ENCODE data around the gene SYNPO2. TPM values are rescaled to one million over a fixed set of nuclear protein-coding genes. Genes with fewer than 3 reads are reported as not detected.

The SYNPO2 gene
- total RNA-seq, 1 experiment from 2014 or later: 0.04 TPM

GRCh38 chr4:119098306-119098705, 209.7 kb downstream of the SYNPO2 start:
- POLR2A ChIA-PET (ENCODE audit: unreplicated experiment): no interaction called here
- CTCF ChIA-PET: no interaction called here

GRCh38 chr4:119099227-119099810, 210.7 kb downstream of the SYNPO2 start:
- CTCF ChIA-PET: interaction anchor here (0.6 kb wide), 1 partner anchor 48 kb away, joined by 3 read pairs; no protein-coding TSS in a partner anchor
- POLR2A ChIA-PET (ENCODE audit: unreplicated experiment): no interaction called here
- ATAC-seq (no peak), DNase-seq (peak; percentile 32)
- no peak overlapping the region for H3K9ac ChIP-seq (ENCODE audit: low read length)
- no TSS peak for BruUV-seq (replicated peaks)
- H3K27me3 ChIP-seq (ENCODE audit: low read length): no peaks in the 10 kb centered on the region
- H4K20me1 ChIP-seq (ENCODE audit: low read length): no peaks in the 10 kb centered on the region
- no peaks in the 10 kb centered on the region for H3K9me2 ChIP-seq (replicated peaks; ENCODE audit: low read length)
- H3K4me2 ChIP-seq (ENCODE audit: low read length): no peak overlapping the region
- no peaks in the 10 kb centered on the region for H3K9me3 ChIP-seq (ENCODE audit: low read length)
- no peaks in the 10 kb centered on the region for H3K79me2 ChIP-seq (ENCODE audit: low read length)
- no peak overlapping the region for H2AFZ ChIP-seq (ENCODE audit: low read length)
- H3K27ac ChIP-seq (ENCODE audit: low read length): no peak overlapping the region
- H3K36me3 ChIP-seq (ENCODE audit: low read depth, low read length): no peaks in the 10 kb centered on the region
- no peaks in the 10 kb centered on the region for H3F3A ChIP-seq (ENCODE audit: low read length, unreplicated experiment)
- no peak overlapping the region for H3K4me3 ChIP-seq (ENCODE audit: low read length)
- no peak for TF ChIP-seq EZH2phosphoT487 (IDR thresholded peaks at IDR 0.05; ENCODE audit: borderline replicate concordance, low read length)
- no peak for TF ChIP-seq EZH2 (IDR thresholded peaks at IDR 0.05; ENCODE audit: low read length, unreplicated experiment)
- no peak for TF ChIP-seq CTCF (conservative IDR thresholded peaks at IDR 0.05; ENCODE audit: low read depth, low read length)
- peaks cover 28% of the 10 kb centered on the region for H3K4me1 ChIP-seq (ENCODE audit: insufficient read depth, low read length)
- intact Hi-C loops (cut with micrococcal nuclease): no loop called here

More at GRCh38 chr4:119098306-119098705, 209.7 kb downstream of the SYNPO2 start:
- H3K9me2 ChIP-seq (replicated peaks; ENCODE audit: low read length): no peaks in the 10 kb centered on the region
- H3K9me3 ChIP-seq (ENCODE audit: low read length): no peaks in the 10 kb centered on the region
- H3K36me3 ChIP-seq (ENCODE audit: low read depth, low read length): no peaks in the 10 kb centered on the region
- no peaks in the 10 kb centered on the region for H4K20me1 ChIP-seq (ENCODE audit: low read length)
- no peaks in the 10 kb centered on the region for H3K27me3 ChIP-seq (ENCODE audit: low read length)
- H3K4me1 ChIP-seq (ENCODE audit: insufficient read depth, low read length): peaks cover 30% of the 10 kb centered on the region
- no peak for ATAC-seq
- no peaks in the 10 kb centered on the region for H3K79me2 ChIP-seq (ENCODE audit: low read length)
- no TSS peak for BruUV-seq (replicated peaks)
- no peak overlapping the region for H2AFZ ChIP-seq (ENCODE audit: low read length)
- TF ChIP-seq EZH2phosphoT487 (IDR thresholded peaks at IDR 0.05; ENCODE audit: borderline replicate concordance, low read length): no peak
- TF ChIP-seq EZH2 (IDR thresholded peaks at IDR 0.05; ENCODE audit: low read length, unreplicated experiment): no peak
- no peak for TF ChIP-seq CTCF (conservative IDR thresholded peaks at IDR 0.05; ENCODE audit: low read depth, low read length)
- H3K27ac ChIP-seq (ENCODE audit: low read length): no peak overlapping the region
- DNase-seq: no peak
- H3K4me3 ChIP-seq (ENCODE audit: low read length): no peak overlapping the region
- no peaks in the 10 kb centered on the region for H3F3A ChIP-seq (ENCODE audit: low read length, unreplicated experiment)
- no peak overlapping the region for H3K4me2 ChIP-seq (ENCODE audit: low read length)
- H3K9ac ChIP-seq (ENCODE audit: low read length): no peak overlapping the region
- intact Hi-C loops (cut with micrococcal nuclease): no loop called here

- intact Hi-C loops (cut with micrococcal nuclease): loop anchor here (10.0 kb wide), 1 partner anchor 56 kb away; no protein-coding TSS in a partner anchor
- no peaks in the 10 kb centered on the region for H3F3A ChIP-seq (ENCODE audit: low read length, unreplicated experiment)
- POLR2A ChIA-PET (ENCODE audit: unreplicated experiment): no interaction called here
- BruUV-seq (replicated peaks): no TSS peak
- no peak overlapping the region for H3K4me3 ChIP-seq (ENCODE audit: low read length)
- no peaks in the 10 kb centered on the region for H3K9me2 ChIP-seq (replicated peaks; ENCODE audit: low read length)
- no peaks in the 10 kb centered on the region for H3K9me3 ChIP-seq (ENCODE audit: low read length)
- TF ChIP-seq CTCF (conservative IDR thresholded peaks at IDR 0.05; ENCODE audit: low read depth, low read length): no peak
- no peak for TF ChIP-seq EZH2phosphoT487 (IDR thresholded peaks at IDR 0.05; ENCODE audit: borderline replicate concordance, low read length)
- TF ChIP-seq EZH2 (IDR thresholded peaks at IDR 0.05; ENCODE audit: low read length, unreplicated experiment): no peak
- no peak overlapping the region for H3K9ac ChIP-seq (ENCODE audit: low read length)
- H3K4me1 ChIP-seq (ENCODE audit: insufficient read depth, low read length): peaks cover 30% of the 10 kb centered on the region
- H2AFZ ChIP-seq (ENCODE audit: low read length): no peak overlapping the region
- no peaks in the 10 kb centered on the region for H3K79me2 ChIP-seq (ENCODE audit: low read length)
- CTCF ChIA-PET: no interaction called here
- ATAC-seq (no peak), DNase-seq (no peak)
- H3K4me2 ChIP-seq (ENCODE audit: low read length): no peak overlapping the region
- H3K36me3 ChIP-seq (ENCODE audit: low read depth, low read length): no peaks in the 10 kb centered on the region
- H3K27ac ChIP-seq (ENCODE audit: low read length): no peak overlapping the region
- no peaks in the 10 kb centered on the region for H3K27me3 ChIP-seq (ENCODE audit: low read length)
- no peaks in the 10 kb centered on the region for H4K20me1 ChIP-seq (ENCODE audit: low read length)
These were observed 212.0 kb downstream of the SYNPO2 start for GRCh38 chr4:119100655-119101054.
